ENCODE results near the gene GDPD1.

DNA sequence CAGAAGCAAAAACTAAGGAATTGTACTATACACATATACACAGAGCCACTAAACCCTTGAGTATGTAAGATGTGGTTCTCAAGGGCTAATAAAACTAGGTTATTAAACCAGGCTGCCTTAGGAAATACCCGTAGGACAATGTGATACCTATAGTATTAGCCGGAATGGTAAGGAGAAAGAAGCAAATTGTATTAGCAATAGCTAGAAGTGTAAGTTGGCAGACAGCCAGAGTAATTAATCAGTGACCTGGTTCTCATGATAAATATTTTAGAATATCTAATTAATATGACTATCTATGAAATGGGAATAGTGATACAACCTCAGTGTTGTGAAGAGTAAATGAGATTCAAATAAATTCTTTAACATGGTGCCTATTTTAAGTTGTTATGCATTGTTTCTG lies 18.6 kb downstream of the GDPD1 start:
- TF ChIP-seq, protein P1, sequence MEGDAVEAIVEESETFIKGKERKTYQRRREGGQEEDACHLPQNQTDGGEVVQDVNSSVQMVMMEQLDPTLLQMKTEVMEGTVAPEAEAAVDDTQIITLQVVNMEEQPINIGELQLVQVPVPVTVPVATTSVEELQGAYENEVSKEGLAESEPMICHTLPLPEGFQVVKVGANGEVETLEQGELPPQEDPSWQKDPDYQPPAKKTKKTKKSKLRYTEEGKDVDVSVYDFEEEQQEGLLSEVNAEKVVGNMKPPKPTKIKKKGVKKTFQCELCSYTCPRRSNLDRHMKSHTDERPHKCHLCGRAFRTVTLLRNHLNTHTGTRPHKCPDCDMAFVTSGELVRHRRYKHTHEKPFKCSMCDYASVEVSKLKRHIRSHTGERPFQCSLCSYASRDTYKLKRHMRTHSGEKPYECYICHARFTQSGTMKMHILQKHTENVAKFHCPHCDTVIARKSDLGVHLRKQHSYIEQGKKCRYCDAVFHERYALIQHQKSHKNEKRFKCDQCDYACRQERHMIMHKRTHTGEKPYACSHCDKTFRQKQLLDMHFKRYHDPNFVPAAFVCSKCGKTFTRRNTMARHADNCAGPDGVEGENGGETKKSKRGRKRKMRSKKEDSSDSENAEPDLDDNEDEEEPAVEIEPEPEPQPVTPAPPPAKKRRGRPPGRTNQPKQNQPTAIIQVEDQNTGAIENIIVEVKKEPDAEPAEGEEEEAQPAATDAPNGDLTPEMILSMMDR (IDR thresholded peaks at IDR 0.05) = no peak
- TF ChIP-seq EP300 (IDR thresholded peaks at IDR 0.05) (no peak), POLR2A (IDR thresholded peaks at IDR 0.05; ENCODE audit: low read depth) (no peak)
